GM18517 (cell line): ENCODE results near the gene LEFTY1.
A peak's percentile ranks its signal among the peaks of the same experiment; 100 is the strongest.
"Not testable (repeated sequence)": the region's sequence is repeated elsewhere in the genome, so short reads cannot be mapped to it uniquely, and the experiment has no call there.

Source experiments
- ATAC-seq: cut with Tn5 transposase; IDR thresholded peaks from one replicate; pipeline ENCODE4 v1.9.1; 2021; ENCODE audit warnings: mild to moderate bottlenecking, moderate library complexity; ENCODE audit not compliant: unreplicated experiment

The LEFTY1 gene

DNA sequence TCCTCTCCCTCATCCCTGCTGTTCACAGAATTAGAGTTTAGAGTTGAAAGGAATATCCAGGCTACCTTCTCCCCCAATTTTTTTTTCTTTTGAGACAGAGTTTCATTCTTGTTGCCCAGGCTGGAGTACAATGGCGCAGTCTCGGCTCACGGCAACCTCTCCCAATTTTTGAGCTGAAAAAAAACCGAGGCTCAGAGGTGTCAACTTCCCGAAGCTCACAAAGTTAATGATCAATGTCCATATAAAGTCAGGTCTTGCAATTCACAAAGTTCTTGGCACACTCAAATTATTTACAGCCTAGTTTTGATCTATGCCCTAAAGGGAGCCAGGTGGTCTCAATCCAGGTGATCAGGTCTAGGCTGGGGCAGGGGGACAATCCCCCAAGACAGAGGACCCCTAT lies 797 bp upstream of the LEFTY1 start:
- no peak for ATAC-seq

GRCh38 chr1:225888289-225888897 lies 553 bp downstream of the LEFTY1 start:
- ATAC-seq: no peak

DNA sequence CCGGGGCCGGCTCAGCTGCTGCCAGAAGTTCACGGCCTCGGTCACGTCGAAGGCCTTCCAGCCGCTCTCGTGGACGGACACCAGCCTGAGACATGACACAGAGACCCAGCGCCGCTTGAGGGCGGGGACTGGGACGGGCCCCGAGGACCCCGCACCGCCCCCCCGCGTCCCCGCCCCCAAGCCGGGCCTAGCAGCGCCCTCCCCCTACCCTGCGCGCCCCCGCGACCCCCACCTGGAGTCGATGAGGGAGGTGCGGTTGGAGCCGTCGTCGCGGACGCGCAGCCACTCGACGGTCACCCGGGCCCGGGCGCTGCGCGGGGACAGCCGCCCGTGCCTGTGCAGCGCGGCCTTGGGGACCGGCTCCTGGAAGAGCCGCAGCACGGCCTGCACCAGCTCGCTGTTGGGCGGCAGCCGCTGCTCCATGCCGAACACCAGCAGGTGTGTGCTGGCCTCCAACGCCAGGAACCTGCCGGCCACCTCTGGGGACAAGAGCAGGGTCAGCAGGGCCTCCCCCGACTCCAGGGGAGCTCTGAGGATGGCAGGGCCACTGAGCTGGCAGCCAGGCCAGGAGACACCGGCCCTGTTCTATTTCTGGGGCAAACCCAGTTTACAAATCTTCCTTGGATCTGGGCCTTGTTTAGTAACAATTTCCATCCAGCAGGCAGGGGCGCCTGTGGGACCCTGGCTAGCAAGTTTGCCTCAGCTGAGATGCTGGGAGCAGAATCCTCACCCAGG lies 1.2 kb downstream of the LEFTY1 start:
- ATAC-seq: not testable (repeated sequence)

DNA sequence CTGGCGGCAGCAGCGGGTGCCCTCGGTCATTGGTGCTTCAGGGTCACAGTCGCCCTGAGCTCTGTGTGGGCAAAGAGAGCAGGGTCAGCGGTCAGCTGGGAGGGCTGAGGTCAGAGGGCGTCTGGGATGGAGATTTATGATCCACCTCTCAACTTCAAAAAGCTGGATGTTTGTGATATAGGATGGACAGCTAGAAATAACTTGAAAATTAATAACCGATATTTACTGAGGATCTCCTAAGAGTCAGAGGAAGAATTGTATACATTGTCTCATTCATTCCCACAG lies 2.0 kb downstream of the LEFTY1 start:
- no peak for ATAC-seq

DNA sequence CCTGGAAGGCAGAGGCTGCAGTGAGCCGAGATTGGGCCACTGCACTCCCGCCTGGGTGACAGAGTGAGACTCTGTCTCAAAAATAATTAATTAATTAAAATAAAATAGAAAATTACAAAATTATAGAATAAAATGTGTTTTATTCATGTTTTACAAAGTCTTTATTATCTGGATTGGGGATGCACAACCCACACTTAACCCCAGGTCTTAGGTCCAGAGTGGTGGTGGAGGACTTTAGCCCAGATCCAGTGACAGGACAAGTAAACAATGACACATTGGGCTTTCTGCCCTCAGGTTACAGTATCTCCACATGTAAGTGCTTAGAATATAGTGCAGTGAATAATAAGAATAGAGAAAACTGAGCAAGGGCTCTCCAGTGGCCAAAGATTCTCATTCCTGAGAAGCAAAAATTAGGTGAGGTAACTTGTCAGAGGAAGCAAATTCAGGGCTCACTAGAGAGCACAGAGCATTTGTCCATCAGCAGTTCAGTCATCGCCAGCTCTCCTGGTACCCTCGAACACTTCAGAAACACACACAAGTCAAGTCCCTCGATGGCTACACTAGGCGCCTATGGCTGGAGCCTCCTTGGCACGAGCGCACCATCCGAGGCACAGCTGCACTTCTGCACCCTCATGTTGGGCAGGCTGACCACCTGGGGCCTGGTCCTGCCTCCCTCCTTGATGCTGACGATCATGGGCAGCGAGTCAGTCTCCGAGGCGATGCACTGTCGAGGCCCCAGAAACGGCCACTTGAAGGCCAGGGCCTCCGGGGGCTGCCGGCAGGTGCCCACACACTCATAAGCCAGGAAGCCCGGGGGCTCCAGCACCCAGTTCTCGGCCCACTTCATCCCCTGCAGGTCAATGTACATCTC lies 2.6 kb downstream of the LEFTY1 start:
- no peak for ATAC-seq

- no peak for ATAC-seq
These were observed 3.6 kb downstream of the LEFTY1 start for GRCh38 chr1:225885336-225885735.

DNA sequence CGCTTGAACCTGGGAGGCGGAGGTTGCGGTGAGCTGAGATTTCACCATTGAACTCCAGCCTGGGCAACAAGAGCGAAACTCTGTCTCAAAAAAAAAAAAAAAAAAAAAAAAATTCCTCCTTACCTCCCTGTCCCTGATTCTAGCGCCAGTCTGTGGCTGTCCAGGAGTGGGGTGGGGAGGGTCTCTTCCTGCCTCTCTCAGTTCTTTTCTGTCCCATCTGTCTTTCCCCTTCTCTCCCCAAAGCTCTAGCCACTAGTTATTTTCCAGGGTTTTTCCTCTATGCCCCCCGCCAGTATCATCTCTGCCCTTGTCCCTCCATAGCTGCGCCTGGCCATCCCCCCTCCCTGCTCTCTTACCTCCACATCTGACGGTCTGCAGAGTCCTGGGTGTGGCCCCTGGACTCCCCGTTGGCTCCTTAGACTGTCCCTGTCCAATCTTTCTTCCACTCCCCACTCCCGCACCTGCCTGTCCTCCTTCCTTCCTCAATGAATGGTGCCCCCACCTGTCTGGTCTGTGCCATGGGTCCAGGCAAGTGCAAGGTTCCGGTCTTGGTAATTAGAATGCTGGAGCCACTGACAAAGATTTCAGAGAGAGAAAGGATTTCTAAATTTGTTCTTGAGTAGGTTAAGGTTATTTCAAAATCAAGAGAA lies 5.2 kb downstream of the LEFTY1 start:
- no peak for ATAC-seq

DNA sequence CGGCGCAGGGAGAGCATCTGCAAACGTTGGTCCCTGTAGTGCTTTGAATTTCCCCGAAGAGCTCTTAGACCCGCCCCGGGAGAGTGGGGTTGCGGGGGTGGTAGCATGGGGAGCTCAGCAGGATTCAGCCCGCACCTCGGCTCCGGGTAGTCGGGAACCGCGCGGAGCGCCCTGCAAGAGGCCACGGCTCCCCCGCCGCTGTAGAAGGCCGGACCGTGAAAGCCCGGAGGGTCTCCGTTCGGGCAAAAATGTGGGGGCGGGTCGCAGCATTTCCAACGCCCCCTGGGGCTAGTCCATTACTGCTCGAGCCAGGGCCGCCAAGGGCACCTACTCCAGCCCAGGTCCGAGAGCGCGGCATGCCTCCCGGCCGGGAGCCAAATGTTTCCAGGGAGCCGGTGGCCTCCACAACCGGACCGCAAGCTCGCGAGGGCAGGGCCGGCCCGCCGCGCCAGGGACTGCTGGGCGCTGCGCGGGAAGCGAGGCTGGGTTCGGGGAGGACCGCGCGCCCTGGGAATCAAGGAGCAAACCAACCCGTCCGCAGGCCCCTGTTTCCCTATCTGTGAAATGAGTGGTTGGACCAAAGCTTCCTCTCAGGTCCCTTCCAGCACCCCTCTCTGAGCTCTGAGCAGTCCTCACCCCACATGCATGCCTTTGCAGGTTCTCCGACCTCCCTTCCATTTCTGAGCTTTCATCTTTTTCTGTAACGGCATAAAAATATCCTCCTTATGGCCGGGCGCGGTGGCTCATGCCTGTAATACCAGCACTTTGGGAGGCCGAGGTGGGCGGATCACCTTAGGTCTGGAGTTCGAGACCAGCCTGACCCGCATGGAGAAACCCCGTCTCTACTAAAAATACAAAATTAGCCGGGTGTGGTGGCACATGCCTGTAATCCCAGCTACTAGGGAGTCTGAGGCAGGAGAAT lies 6.0 kb downstream of the LEFTY1 start:
- peak; percentile 41 for ATAC-seq

- ATAC-seq: peak; percentile 77
These were observed 6.8 kb downstream of the LEFTY1 start, which contains the start of gene TMEM63A for GRCh38 chr1:225881959-225882693. TSS of gene TMEM63A (minus strand) at chr1:225882380. CDS start at chr1:225877580, 4,800 bp downstream.

DNA sequence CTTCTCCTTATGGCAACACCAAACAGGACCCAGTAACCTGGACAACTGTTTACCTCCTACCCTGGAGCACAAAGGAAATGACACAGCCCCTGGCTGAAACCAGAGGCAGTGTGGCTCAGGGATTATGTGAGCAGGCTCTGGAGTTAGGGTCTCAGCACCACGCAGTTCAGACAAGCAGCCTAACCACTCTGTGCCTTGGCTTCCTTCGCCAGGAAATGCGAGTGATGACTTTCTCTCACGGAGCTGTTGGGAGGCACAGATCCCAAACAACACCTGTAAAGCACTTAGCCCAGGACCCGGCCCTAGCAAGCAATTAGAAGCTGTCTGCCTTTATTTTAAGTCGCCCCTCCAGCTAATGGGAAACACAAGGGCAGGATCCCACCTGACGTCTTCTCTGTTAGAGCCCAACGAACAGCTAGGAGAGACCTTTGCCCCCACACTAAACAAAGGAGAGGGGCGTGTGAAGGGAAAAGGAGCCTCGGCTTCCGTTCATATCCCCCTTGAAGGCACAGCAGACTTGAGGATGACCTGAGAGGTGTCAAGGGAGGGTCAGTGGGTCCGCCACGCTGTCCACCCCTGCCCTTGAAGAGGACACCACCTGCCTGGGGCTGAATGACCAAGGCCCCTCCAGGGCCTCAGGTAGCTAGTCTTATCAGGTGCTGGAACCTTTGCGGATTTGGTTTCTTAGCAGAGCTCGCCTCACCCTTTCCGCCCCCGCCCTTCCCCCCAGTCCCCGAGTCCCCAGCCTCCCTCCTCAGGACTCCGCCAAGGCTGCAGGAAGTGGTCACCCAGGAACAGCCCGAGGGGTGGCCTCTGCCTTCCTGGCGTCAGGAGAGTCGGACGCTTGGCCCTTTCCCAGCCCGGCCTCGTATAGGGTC lies 7.6 kb downstream of the LEFTY1 start:
- ATAC-seq: no peak

DNA sequence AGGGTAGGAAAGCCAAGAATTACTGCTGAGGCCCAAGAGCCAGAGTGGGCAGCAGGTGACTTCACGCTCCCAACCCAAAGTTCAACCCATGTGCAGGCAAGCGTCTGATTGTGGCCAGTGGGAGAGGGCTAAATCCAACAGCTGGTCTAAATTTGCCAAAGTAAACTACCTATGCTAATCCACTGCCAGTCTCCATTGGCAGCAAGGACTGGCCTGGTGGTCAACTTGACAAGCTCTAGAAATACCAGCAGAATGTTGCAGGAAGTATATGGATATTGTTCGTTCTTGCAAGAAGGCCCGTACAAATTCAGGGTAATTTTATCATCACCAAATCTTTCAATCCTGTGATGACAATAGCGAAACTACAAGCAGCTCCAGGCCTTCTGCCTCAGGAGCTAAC lies 8.3 kb downstream of the LEFTY1 start:
- no peak for ATAC-seq

GRCh38 chr1:225880222-225880588 lies 8.7 kb downstream of the LEFTY1 start:
- ATAC-seq: no peak

- ATAC-seq: no peak
These were observed 9.3 kb downstream of the LEFTY1 start for GRCh38 chr1:225879521-225880221.

- no peak for ATAC-seq
These were observed 10.7 kb downstream of the LEFTY1 start for GRCh38 chr1:225878282-225878681.

- ATAC-seq: no peak
These were observed 11.4 kb downstream of the LEFTY1 start for GRCh38 chr1:225877580-225877979.

DNA sequence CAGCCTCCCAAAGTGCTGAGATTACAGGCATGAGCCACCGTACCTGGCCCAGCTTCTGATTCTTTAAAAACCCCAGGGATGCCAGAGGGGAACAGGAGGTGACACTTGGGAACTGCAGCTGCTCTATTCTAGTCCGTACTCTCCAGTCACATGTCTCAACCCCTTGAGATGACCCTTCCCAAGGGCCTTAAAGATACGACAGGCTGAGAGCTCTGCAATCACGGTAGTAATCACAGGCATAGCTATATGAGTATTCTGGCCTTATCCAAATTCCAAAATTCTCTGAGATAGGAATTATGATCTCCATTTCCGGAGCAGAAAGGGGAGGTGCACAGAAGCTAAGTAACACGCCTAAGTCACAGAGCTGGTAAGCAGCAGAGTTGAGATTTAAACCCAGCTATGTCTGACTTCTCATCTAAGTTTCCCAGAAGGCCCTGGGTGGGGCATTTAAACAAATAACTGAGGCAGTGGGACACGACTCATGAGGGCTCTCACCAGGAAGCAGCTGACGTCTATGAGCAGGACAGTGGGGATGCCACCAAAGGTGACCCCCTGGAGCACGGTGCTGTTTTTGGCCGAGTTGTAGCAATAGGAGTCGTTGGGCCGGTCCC lies 11.9 kb downstream of the LEFTY1 start:
- no peak for ATAC-seq

- no peak for ATAC-seq
These were observed 13.7 kb downstream of the LEFTY1 start for GRCh38 chr1:225875044-225875815.
